Caki2 (cell line): ENCODE measurements around the gene C1orf115. TPM values are rescaled to one million over a fixed set of nuclear protein-coding genes. Genes with fewer than 3 reads are reported as not detected.
A peak's percentile ranks its signal among the peaks of the same experiment; 100 is the strongest.
"Not testable (repeated sequence)": the region's sequence is repeated elsewhere in the genome, so short reads cannot be mapped to it uniquely, and the experiment has no call there.

Experiments used
- DNase-seq: peaks from one replicate; pipeline ENCODE4 v3.0.0-alpha.2; 2015; ENCODE audit warnings: low read depth
- in situ Hi-C: cut with HindIII; loops from 2 replicates; pipeline ENCODE4 v1.10.0; 2016; ENCODE audit warnings: low sequenced_read_pairs, low pct_unique_long_range_greater_than_20kb, mixed read lengths
- total RNA-seq: library from RNA; depleted of rRNA; stranded (reverse); fragments of >200 nt; shearing (Covaris generic); gene quantifications from 2 replicates; pipeline ENCODE4 v1.2.3, GENCODE V29; 2014; ENCODE audit warnings: low replicate concordance

C1orf115 gene
- total RNA-seq, 1 experiment from 2014 or later = 11.2 TPM

- no peak for DNase-seq
- in situ Hi-C loops = no loop called here
Measured at GRCh38 chr1:220710333-220710732, 20.2 kb downstream of the C1orf115 start.

GRCh38 chr1:220711056-220711809 lies 21.1 kb downstream of the C1orf115 start:
- no peak for DNase-seq
- in situ Hi-C loops = no loop called here

GRCh38 chr1:220715986-220716385 lies 25.8 kb downstream of the C1orf115 start:
- DNase-seq, in situ Hi-C loops: not testable (repeated sequence)

GRCh38 chr1:220717800-220718640 lies 27.9 kb downstream of the C1orf115 start:
- in situ Hi-C loops = no loop called here
- no peak for DNase-seq

GRCh38 chr1:220721266-220721665 lies 31.1 kb downstream of the C1orf115 start:
- DNase-seq, in situ Hi-C loops: not testable (repeated sequence)

- in situ Hi-C loops = no loop called here
- DNase-seq = no peak
Measured at GRCh38 chr1:220726634-220727033, 36.5 kb downstream of the C1orf115 start.

GRCh38 chr1:220727519-220727918 lies 37.4 kb downstream of the C1orf115 start:
- DNase-seq = no peak

GRCh38 chr1:220730486-220730885 lies 40.3 kb downstream of the C1orf115 start:
- DNase-seq = no peak
- in situ Hi-C loops = no loop called here

More at GRCh38 chr1:220727519-220727918, 37.4 kb downstream of the C1orf115 start:
- in situ Hi-C loops = no loop called here

GRCh38 chr1:220732137-220732536 lies 42.0 kb downstream of the C1orf115 start:
- DNase-seq = no peak
- in situ Hi-C loops = no loop called here

GRCh38 chr1:220732621-220733020 lies 42.5 kb downstream of the C1orf115 start:
- in situ Hi-C loops = no loop called here
- DNase-seq = no peak

- DNase-seq = peak; percentile 83
- in situ Hi-C loops = no loop called here
Measured at GRCh38 chr1:220733086-220733601, 43.0 kb downstream of the C1orf115 start.

- peak; percentile 59 for DNase-seq
- in situ Hi-C loops = no loop called here
Measured at GRCh38 chr1:220734571-220735326, 44.6 kb downstream of the C1orf115 start.

GRCh38 chr1:220736283-220736682 lies 46.1 kb downstream of the C1orf115 start:
- in situ Hi-C loops = not testable (repeated sequence)

GRCh38 chr1:220741349-220741748 lies 51.2 kb downstream of the C1orf115 start:
- no peak for DNase-seq
- in situ Hi-C loops = no loop called here

More at GRCh38 chr1:220736283-220736682, 46.1 kb downstream of the C1orf115 start:
- not testable (repeated sequence) for DNase-seq

- DNase-seq = no peak
- in situ Hi-C loops = no loop called here
Measured at GRCh38 chr1:220741825-220742224, 51.7 kb downstream of the C1orf115 start.

GRCh38 chr1:220742520-220742919 lies 52.4 kb downstream of the C1orf115 start:
- in situ Hi-C loops = no loop called here
- DNase-seq = no peak

- in situ Hi-C loops = no loop called here
- DNase-seq = no peak
Measured at GRCh38 chr1:220746851-220747250, 56.7 kb downstream of the C1orf115 start.

- in situ Hi-C loops = no loop called here
- DNase-seq = no peak
Measured at GRCh38 chr1:220747437-220748088, 57.4 kb downstream of the C1orf115 start.
